Thyroid gland (tissue), 4 donors: ENCODE data around the gene MOG.

ENCODE experiments used
- POLR2A ChIP-seq, 2 donors: fragments of 450-650 bp; IDR thresholded peaks; one replicate each; pipeline ENCODE4 v1.6.1; 2017; ENCODE audit warnings: antibody characterized with exemption in 2 of 2, mild to moderate bottlenecking in 2 of 2, moderate library complexity in 1 of 2
- TF ChIP-seq, protein P1 (sequence below), 6 experiments: fragments of 200-600 bp in 3 of 6; fragments of 450-650 bp in 3 of 6; sonication (generic) in 3 of 6; IDR thresholded peaks; one replicate each; pipeline ENCODE4 v1.5.1; 2016 to 2019; ENCODE audit warnings: antibody characterized with exemption in 6 of 6, mild to moderate bottlenecking in 2 of 6, inconsistent platforms in 1 of 6, moderate library complexity in 1 of 6

DNA sequence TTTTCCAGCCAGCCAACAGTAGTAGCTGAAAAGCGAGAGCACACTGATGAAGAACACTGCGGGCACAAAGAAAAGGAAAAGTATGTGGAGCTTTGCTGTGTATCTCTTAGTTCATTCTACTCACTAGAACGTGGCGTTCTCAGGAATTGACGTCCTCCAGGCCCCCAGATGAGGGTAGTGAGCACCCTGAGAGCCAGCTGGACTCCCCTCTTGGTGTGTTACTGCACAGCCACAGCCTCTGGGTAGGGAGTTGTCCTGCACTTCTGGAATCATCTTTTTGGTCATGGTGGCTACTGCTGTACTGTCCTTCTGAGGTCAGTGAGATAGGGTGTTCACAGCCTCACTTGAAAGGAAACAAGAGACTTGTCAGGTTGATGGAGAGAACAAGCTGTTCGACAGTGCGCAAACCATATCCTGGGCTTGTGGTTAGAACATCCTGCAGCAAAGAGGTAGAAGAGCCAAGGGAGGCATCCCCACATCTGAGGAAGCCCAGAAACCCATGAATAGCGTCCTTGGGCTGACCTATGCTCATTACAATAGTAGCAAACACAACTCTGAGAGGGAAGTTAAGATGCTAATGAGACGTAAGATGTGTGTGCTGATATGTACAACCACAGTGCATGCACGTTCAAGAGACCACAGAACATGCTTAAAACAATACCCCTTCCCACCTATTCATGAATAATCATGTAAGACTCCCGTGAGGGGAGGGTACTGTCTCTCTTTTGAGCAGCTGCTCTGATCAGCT lies 51.7 kb downstream of the MOG start:
- no peak for TF ChIP-seq POLR2A (IDR thresholded peaks at IDR 0.05)
- TF ChIP-seq, protein P1, sequence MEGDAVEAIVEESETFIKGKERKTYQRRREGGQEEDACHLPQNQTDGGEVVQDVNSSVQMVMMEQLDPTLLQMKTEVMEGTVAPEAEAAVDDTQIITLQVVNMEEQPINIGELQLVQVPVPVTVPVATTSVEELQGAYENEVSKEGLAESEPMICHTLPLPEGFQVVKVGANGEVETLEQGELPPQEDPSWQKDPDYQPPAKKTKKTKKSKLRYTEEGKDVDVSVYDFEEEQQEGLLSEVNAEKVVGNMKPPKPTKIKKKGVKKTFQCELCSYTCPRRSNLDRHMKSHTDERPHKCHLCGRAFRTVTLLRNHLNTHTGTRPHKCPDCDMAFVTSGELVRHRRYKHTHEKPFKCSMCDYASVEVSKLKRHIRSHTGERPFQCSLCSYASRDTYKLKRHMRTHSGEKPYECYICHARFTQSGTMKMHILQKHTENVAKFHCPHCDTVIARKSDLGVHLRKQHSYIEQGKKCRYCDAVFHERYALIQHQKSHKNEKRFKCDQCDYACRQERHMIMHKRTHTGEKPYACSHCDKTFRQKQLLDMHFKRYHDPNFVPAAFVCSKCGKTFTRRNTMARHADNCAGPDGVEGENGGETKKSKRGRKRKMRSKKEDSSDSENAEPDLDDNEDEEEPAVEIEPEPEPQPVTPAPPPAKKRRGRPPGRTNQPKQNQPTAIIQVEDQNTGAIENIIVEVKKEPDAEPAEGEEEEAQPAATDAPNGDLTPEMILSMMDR (IDR thresholded peaks at IDR 0.05), result no peak
